WTC11 (cell line): Measurements from ENCODE around the gene MAGEB17. TPM values are rescaled to one million over a fixed set of nuclear protein-coding genes. Genes with fewer than 3 reads are reported as not detected.

Experiments used
- ATAC-seq: fragments of 200-7000 bp; cut with Tn5 transposase; 2 replicates; pipeline ENCODE4 v1.10.0; 2021; ENCODE audit warnings: mild to moderate bottlenecking, moderate library complexity
- CTCF ChIA-PET: fragments of 300-600 bp; sonication (Branson Sonifier 250); formaldehyde crosslinking; loops from one replicate; lab custom pipeline; 2021; ENCODE audit warnings: antibody characterized with exemption; lab: Charles Lee
- POLR2A ChIA-PET: fragments of 350-600 bp; sonication (Branson Sonifier 250); formaldehyde crosslinking; loops from one replicate; lab custom pipeline; 2021; ENCODE audit warnings: antibody characterized with exemption; lab: Charles Lee
- DNase-seq: peaks from one replicate; pipeline ENCODE4 v3.0.0; 2021; ENCODE audit warnings: low spot score
- H3K27ac Mint-ChIP-seq: 2 replicates; pipeline ENCODE4 v1.8.0; 2021; ENCODE audit warnings: mixed read lengths
- H3K27me3 Mint-ChIP-seq: 2 replicates; pipeline ENCODE4 v1.8.0; 2021; ENCODE audit warnings: low read depth, mild to moderate bottlenecking, moderate library complexity, mixed read lengths
- H3K36me3 Mint-ChIP-seq: 2 replicates; pipeline ENCODE4 v1.8.0; 2021; ENCODE audit warnings: mixed read lengths
- H3K4me1 Mint-ChIP-seq: 2 replicates; pipeline ENCODE4 v1.8.0; 2022; ENCODE audit warnings: mixed read lengths
- H3K4me3 Mint-ChIP-seq: 2 replicates; pipeline ENCODE4 v1.8.0; 2021; ENCODE audit warnings: mild to moderate bottlenecking, moderate library complexity, mixed read lengths
- H3K9me3 Mint-ChIP-seq: 2 replicates; pipeline ENCODE4 v1.8.0; 2021; ENCODE audit warnings: mixed read lengths
- CREB1 ChIP-seq: sonication (generic); formaldehyde crosslinking; IDR thresholded peaks from 2 replicates; pipeline ENCODE4 v1.8.0; 2023; ENCODE audit warnings: mild to moderate bottlenecking, missing genetic modification reagents
- CREM ChIP-seq: sonication (generic); formaldehyde crosslinking; IDR thresholded peaks from 2 replicates; pipeline ENCODE4 v1.8.1; 2022; ENCODE audit warnings: mild to moderate bottlenecking, missing genetic modification reagents, moderate library complexity
- ESRRA ChIP-seq: sonication (generic); formaldehyde crosslinking; IDR thresholded peaks from 2 replicates; pipeline ENCODE4 v1.8.1; 2022; ENCODE audit warnings: mild to moderate bottlenecking, missing genetic modification reagents, borderline replicate concordance
- GRHL2 ChIP-seq: fragments of 250-450 bp; sonication (Bioruptor Pico); IDR thresholded peaks from 2 replicates; pipeline ENCODE4 v1.8.0; 2022; ENCODE audit warnings: mild to moderate bottlenecking, moderate library complexity; ENCODE audit not compliant: insufficient replicate concordance, severe bottlenecking
- HMGA2 ChIP-seq: fragments of 250-450 bp; sonication (Bioruptor Pico); IDR thresholded peaks from 2 replicates; pipeline ENCODE4 v1.4.0; 2021; ENCODE audit warnings: mild to moderate bottlenecking, moderate library complexity
- MXD4 ChIP-seq: fragments of 250-450 bp; sonication (Bioruptor Pico); IDR thresholded peaks from 2 replicates; pipeline ENCODE4 v1.8.0; 2021; ENCODE audit warnings: mild to moderate bottlenecking, moderate library complexity, borderline replicate concordance
- NR1H2 ChIP-seq: sonication (generic); formaldehyde crosslinking; IDR thresholded peaks from 2 replicates; pipeline ENCODE4 v1.9.0; 2021; ENCODE audit warnings: mild to moderate bottlenecking, moderate library complexity, missing genetic modification reagents
- NR3C1 ChIP-seq: sonication (generic); formaldehyde crosslinking; conservative IDR thresholded peaks from 2 replicates; pipeline ENCODE4 v1.8.1; 2023; ENCODE audit warnings: low read depth, mild to moderate bottlenecking, missing genetic modification reagents
- PREB ChIP-seq: sonication (generic); formaldehyde crosslinking; IDR thresholded peaks from 2 replicates; pipeline ENCODE4 v1.8.1; 2022; ENCODE audit warnings: mild to moderate bottlenecking, missing genetic modification reagents, moderate library complexity, borderline replicate concordance
- PRRX2 ChIP-seq: fragments of 250-450 bp; sonication (Bioruptor Pico); IDR thresholded peaks from 2 replicates; pipeline ENCODE4 v1.8.0; 2021; ENCODE audit warnings: mild to moderate bottlenecking
- RORB ChIP-seq: fragments of 250-450 bp; sonication (Bioruptor Pico); IDR thresholded peaks from 2 replicates; pipeline ENCODE4 v1.9.0; 2021; ENCODE audit warnings: mild to moderate bottlenecking
- SP1 ChIP-seq: sonication (generic); formaldehyde crosslinking; conservative IDR thresholded peaks from 2 replicates; pipeline ENCODE4 v1.8.1; 2022; ENCODE audit warnings: missing genetic modification reagents
- STAT6 ChIP-seq: sonication (generic); formaldehyde crosslinking; conservative IDR thresholded peaks from 2 replicates; pipeline ENCODE4 v1.8.1; 2023; ENCODE audit warnings: mild to moderate bottlenecking, low read depth, missing genetic modification reagents, moderate library complexity
- ZNF232 ChIP-seq: sonication (generic); formaldehyde crosslinking; IDR thresholded peaks from 2 replicates; pipeline ENCODE4 v1.8.0; 2022; ENCODE audit warnings: mild to moderate bottlenecking, missing genetic modification reagents
- ZNF317 ChIP-seq: sonication (generic); formaldehyde crosslinking; IDR thresholded peaks from 2 replicates; pipeline ENCODE4 v1.8.1; 2023; ENCODE audit warnings: low read depth, mild to moderate bottlenecking, moderate library complexity, missing genetic modification reagents, borderline replicate concordance
- ZNF396 ChIP-seq: fragments of 250-450 bp; sonication (Bioruptor Pico); IDR thresholded peaks from 2 replicates; pipeline ENCODE4 v1.8.0; 2021; ENCODE audit warnings: mild to moderate bottlenecking, moderate library complexity, borderline replicate concordance
- ZNF416 ChIP-seq: fragments of 250-450 bp; sonication (Bioruptor Pico); IDR thresholded peaks from 2 replicates; pipeline ENCODE4 v1.9.0; 2021; ENCODE audit warnings: mild to moderate bottlenecking, inconsistent platforms
- ZNF423 ChIP-seq: fragments of 250-450 bp; sonication (Bioruptor Pico); IDR thresholded peaks from 2 replicates; pipeline ENCODE4 v2.1.2; 2022; ENCODE audit warnings: mild to moderate bottlenecking, moderate library complexity
- total RNA-seq: library from RNA; stranded (reverse); gene quantifications from 3 replicates; pipeline ENCODE4 v1.2.3, GENCODE V29; 2021

Gene MAGEB17
- total RNA-seq, 1 experiment from 2014 or later = 0.63 TPM

GRCh38 chrX:16130707-16131106 is 36.6 kb upstream of the MAGEB17 start:
- ATAC-seq (no peak), DNase-seq (no peak)
- H3K36me3 Mint-ChIP-seq = peaks cover 26% of the 10 kb centered on the region
- peaks cover 12% of the 10 kb centered on the region for H3K9me3 Mint-ChIP-seq
- TF ChIP-seq MXD4 (CRISPR knock-in tag) (no peak), NR3C1 (no peak), NR1H2 (no peak)
- H3K27me3 Mint-ChIP-seq = no peaks in the 10 kb centered on the region
- ChIA-PET CTCF (no interaction called here), POLR2A (no interaction called here)
- H3K4me3 Mint-ChIP-seq = no peak overlapping the region
- H3K27ac Mint-ChIP-seq = peak overlapping the region; percentile 70; the same call in 1 of the 2 replicates
- peaks cover 51% of the 10 kb centered on the region for H3K4me1 Mint-ChIP-seq

GRCh38 chrX:16134936-16135335 is 32.3 kb upstream of the MAGEB17 start:
- DNase-seq (no peak), ATAC-seq (no peak)
- Mint-ChIP-seq H3K27ac (no peak overlapping the region), H3K4me1 (peaks cover 32% of the 10 kb centered on the region), H3K27me3 (no peaks in the 10 kb centered on the region), H3K36me3 (peaks cover 16% of the 10 kb centered on the region), H3K4me3 (no peak overlapping the region), H3K9me3 (peaks cover 2% of the 10 kb centered on the region; the same call in 1 of the 2 replicates)
- ChIA-PET POLR2A (no interaction called here), CTCF (interaction anchor here (2.0 kb wide), 1 partner anchor 12 kb away, joined by 6 read pairs; the partner anchor contains the start of gene GRPR)
- TF ChIP-seq ZNF232 (CRISPR knock-in tag) (no peak), STAT6 (CRISPR knock-in tag) (no peak), HMGA2 (no peak), RORB (no peak), SP1 (CRISPR knock-in tag) (no peak)

- POLR2A ChIA-PET = no interaction called here
- TF ChIP-seq CREM (CRISPR knock-in tag) = no peak
- TF ChIP-seq ESRRA (CRISPR knock-in tag) = no peak
- TF ChIP-seq ZNF423 = no peak
- TF ChIP-seq ZNF317 = no peak
- TF ChIP-seq HMGA2 = no peak
- TF ChIP-seq RORB = no peak
- TF ChIP-seq CREB1 (CRISPR knock-in tag) = no peak
- no peak for TF ChIP-seq NR3C1
- TF ChIP-seq ZNF416 = no peak
- TF ChIP-seq GRHL2 = no peak
- no peak for TF ChIP-seq ZNF396 (CRISPR knock-in tag)
- no peak for TF ChIP-seq PRRX2 (CRISPR knock-in tag)
- TF ChIP-seq PREB (CRISPR knock-in tag) = no peak
- CTCF ChIA-PET = no interaction called here
- no peaks in the 10 kb centered on the region for H3K27me3 Mint-ChIP-seq
- H3K4me3 Mint-ChIP-seq = no peak overlapping the region
- DNase-seq (no peak), ATAC-seq (no peak)
- H3K4me1 Mint-ChIP-seq = peaks cover 32% of the 10 kb centered on the region
- no peaks in the 10 kb centered on the region for H3K9me3 Mint-ChIP-seq
- no peak overlapping the region for H3K27ac Mint-ChIP-seq
- H3K36me3 Mint-ChIP-seq = peaks cover 10% of the 10 kb centered on the region
Measured at GRCh38 chrX:16136080-16136479, 31.2 kb upstream of the MAGEB17 start.
